Left forelimb (tissue), 1 donor: ENCODE data around the gene SEMA4D.
"Not testable (repeated sequence)": the region's sequence is repeated elsewhere in the genome, so short reads cannot be mapped to it uniquely, and the experiment has no call there.

Experiments used
- DNase-seq: peaks from one replicate; pipeline ENCODE4 v3.0.0-alpha.2; 2018; ENCODE audit warnings: low spot score

The SEMA4D gene

GRCh38 chr9:89387197-89387849 is 110.6 kb downstream of the SEMA4D start:
- no peak for DNase-seq

DNA sequence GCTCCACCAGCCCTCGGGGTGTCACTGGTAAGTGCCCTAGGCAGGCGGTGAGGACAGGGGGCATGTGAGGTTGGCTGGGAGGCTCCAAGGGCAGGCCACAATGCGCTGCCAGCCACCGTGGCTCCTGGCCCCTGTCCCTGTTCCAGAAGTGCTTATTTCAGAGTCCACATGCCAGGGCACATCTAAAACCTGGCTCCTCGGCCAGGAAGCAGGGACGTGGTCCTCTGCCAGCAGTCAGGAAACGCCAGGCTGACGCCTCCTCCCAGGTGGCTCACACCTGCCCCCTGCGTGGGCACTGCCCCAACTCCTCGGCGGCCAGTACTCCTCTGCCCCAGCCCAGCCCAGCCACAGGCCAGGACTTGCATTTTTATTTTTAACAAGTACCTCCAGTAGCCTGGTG is 111.1 kb downstream of the SEMA4D start:
- no peak for DNase-seq

DNA sequence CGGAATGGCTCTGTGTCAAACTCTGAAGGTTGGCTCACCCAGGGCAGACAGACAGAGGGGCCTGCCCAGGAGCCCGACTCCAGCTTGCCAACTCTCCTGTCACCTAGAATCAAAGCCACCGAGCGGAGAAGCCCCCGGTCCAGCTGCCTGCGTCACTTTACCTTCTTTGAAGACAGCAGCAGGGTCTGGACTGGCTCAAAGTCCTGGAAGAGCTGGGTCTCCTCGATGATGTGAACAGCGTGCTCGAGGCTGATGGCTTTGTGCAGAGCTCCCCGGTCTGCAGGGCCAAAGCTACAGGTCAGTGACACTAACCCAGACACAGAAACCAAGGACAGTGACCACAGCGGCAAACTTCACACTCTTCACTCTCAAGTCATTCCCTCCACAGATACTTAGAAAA is 111.7 kb downstream of the SEMA4D start:
- no peak for DNase-seq

GRCh38 chr9:89384783-89385182 is 113.1 kb downstream of the SEMA4D start:
- no peak for DNase-seq

- DNase-seq, result no peak
Measured at GRCh38 chr9:89383721-89384300, 114.1 kb downstream of the SEMA4D start.

DNA sequence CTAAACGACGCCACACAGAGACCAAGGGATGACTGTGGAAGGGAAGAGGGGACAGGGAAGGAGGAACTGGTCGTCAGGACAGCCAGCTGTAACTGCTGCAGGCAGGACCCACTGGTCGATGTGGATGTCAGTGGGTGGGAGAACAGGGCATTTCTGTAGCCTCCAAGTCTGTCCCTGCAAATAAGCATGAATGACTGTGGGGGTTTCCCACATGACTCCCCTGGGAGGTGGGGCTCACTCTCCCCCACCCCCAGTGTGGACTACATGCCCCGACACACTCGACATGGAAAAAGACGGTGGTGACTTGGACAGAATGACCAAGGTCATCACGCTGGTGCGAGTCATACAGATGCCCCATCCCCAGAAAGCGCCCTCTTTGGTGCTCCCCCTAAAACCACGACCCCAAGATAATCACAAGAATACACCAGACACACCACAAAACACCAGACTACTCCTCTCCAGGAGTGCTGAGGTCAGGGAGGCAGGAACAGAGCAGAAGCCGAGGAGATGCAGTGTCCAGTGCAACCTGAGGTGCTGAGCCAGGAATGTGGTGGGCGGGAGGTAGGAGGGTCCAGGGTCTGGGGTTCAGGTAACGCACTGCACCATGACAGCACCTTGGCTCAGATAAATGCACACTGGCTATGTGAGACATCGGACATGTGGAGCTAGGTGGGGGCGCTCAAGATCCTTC is 114.7 kb downstream of the SEMA4D start:
- no peak for DNase-seq

DNA sequence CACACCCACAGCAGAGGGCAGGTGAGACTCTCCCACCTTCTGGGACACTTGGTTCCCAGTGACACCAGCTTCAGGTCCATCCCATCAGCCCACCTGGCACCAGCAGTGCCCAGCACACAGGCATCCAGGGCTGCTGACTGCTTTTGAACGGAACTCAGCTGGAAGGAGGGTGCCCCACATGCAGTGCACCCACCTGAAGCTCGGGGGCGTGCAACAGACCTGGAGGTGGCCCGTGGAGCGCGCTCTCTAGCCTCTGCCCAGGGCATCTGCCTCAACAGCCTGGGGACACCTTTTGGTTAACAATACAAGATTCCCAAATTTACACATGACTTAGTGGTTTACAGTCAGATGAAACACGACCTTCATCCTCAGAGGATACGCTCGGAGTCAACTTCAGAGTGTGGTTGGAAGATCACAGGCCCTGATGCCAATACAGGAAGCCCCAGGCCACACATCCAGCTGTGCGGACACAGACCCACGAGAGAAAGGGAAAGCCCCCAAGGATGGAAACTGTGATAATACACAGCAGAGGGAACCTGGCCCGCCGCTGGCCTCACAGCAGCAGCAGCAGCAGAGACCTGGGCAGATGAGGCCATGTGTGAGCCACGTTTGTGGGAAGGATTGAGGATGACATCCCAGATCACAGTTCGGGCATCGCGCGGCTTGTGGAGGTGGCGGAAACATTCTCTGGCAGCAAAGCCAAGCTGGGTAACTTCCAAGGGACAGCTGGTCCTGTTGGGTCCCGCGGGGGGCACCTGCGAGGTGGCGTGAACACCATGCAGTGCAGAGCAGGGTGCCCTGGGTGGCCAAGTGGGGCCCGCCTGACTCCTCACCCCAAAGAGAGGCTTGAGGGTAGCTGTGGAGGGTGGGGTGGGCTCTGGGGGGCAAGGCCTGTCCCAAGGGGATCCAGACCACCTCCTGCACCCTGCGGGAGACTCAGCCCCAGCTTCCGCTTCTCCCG is 115.6 kb downstream of the SEMA4D start:
- DNase-seq, result no peak

DNA sequence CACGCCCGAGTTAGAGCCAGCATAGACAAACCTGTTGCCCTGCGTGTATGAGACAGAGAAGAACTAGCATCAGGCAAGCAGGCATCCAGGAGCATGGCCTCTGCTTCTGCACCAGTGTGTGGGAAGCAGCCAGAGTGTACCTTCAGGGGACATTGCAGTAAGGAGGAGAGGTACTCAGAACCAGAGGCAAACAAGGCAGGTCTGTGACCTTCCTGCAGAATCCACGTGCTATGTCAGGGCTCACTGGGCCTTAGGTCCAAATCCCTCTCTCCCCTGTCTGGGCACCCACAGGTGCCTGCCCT is 116.7 kb downstream of the SEMA4D start:
- DNase-seq, result no peak

- no peak for DNase-seq
Measured at GRCh38 chr9:89380437-89381307, 117.2 kb downstream of the SEMA4D start.

DNA sequence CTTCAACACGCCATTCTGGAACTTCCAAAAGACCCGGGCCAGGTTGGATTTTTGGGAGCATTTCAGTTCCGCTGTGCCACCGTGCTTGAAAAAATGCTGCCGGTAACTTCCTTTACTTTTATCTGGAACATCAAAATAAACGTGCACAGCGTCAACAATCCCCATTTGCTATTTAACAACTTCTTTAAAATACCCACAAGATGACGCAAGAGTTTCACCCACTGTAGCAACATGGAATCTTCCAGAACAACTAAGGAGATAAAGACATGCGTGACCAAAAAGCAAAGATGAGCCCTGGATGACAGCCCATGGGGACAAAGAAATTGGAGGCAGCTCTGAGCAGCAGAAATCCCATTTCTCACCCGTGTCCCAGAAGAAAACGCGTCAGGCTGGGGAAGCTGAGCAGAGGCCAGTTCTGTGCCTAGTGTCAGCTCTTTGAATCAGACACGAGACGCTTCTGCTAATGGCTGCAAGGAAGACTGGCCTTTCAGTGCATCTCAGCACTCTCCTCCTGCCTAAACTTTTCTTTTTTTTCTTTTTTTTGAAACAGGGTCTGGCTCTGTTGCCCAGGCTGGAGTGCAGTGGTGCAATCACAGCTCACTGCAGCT is 118.3 kb downstream of the SEMA4D start:
- DNase-seq, result no peak

GRCh38 chr9:89379031-89379430 is 118.9 kb downstream of the SEMA4D start:
- no peak for DNase-seq

- no peak for DNase-seq
Measured at GRCh38 chr9:89378541-89378940, 119.4 kb downstream of the SEMA4D start.

DNA sequence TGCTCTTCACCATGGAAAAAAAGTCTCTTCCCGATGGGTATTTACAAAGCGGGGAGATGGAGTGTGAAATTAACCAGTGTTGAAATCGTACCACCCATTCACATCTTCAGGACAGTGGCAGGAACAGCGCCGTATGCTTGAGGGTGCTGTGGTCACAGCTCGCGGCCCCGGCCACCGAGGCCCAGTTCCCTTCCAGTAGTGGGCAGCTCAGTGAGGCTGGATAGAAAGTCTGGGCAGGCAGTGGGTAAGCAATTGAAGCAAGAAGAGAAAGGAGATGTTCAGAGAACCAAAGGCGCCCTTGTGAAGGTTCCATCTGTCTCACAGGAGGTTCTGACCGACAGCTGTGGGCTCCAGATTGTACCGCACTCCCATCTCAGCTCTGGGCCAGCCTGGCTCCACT is 120.5 kb downstream of the SEMA4D start:
- no peak for DNase-seq

DNA sequence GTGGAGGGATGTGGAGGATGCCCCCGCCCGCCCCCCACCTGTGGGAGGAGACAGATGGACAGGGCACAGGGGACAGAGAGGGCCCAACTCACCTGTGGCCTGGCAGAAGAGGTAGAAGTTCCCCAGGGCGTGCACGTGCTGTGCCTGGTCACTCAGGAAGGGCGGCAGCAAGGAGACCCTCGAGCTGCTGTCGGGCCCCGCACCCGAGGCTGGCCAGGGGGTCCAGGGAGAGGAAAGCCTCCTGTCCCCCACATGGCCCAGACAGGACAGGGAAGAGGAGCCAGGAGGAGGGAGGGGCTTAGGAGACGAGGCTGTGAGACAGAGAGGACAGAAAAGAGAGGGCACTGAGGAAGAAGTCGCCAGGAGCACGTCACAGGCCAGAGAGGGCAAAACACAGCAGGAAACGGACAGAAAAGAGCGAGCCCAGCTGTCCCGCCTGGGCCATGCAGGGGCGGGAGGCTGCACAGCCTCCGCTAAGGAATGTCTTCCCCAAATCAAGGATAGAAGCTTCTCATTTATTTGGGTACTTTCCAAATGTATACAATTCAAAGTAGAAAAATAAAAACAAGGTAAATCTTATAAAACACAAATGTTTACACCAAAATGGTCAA is 121.1 kb downstream of the SEMA4D start:
- no peak for DNase-seq

GRCh38 chr9:89376286-89376685 is 121.6 kb downstream of the SEMA4D start:
- no peak for DNase-seq

- no peak for DNase-seq
Measured at GRCh38 chr9:89375191-89375760, 122.6 kb downstream of the SEMA4D start.

DNA sequence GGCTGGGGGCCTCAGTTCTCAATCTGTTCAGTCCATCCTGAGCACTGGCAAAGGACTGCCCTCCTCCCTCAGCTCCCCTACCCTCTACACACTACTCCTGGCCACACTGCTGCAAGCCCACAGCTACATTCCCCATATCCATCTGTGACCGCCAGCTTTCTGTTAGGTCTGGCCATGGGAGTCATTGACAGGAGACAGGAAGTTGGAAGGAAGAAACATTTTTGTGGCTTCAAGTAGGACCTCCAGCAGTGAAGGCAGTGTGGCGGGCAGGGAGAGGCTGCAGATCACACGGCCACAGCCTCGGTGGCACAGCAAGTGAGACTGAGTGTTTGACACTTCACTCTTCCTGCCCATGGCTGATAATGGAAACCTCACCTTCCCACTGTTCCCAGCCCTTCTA is 123.7 kb downstream of the SEMA4D start:
- no peak for DNase-seq

DNA sequence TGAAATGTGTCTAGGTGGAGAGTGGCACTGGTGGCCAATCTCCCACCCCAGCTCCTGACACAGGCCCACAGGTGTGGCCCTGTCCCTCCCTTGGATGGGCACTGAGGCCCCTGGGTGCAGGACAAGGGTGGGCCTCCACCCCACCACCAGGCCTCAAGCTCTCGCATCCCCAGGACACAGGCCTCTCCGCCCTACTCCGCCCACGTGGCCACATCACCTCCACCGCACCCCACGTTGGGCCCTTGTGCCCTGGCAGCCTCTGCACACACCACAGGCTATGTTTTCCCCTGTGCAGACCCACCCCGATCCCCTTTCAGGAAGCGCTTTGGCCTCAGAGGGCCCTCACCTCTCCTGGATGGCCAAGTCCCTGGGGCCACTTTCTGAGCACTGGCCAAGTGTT is 124.9 kb downstream of the SEMA4D start:
- DNase-seq, result no peak

- DNase-seq, result no peak
Measured at GRCh38 chr9:89372230-89372816, 125.6 kb downstream of the SEMA4D start.

DNA sequence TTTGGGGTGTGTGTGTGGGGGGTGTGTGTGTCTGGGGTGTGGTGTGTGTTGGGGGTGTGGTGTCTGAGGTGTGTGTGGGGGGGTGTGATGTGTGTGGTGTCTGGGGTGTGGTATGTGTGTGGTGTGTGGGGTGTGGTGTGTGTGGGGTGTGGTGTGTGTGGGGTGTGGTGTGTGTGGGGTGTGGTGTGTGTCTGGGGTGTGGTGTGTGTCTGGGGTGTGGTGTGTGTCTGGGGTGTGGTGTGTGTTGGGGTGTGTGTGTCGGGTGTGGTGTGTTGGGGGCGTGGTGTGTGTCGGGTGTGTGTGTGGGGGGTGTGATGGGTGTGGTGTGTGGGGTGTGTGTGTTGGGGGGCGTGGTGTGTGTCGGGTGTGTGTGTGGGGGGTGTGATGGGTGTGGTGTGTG is 126.1 kb downstream of the SEMA4D start:
- DNase-seq, result not testable (repeated sequence)
